T-helper 2 cell (primary cell): ENCODE data around the gene C22orf23.

Source experiments
- DNase-seq, 5 experiments: peaks; one replicate each; pipeline versions ENCODE4 v3.0.0 to v3.0.0-alpha.2; 2012 to 2022
- total RNA-seq, 2 donors: gene quantifications; one replicate each; lab custom pipeline; 2026; lab: John Stamatoyannopoulos, UW

The C22orf23 gene
- 0 to 0.13 reads per million in 2 donors for total RNA-seq

GRCh38 chr22:37953437-37954179 is at the start of gene C22orf23, which contains the start of gene POLR2F:
Gene C22orf23 (minus strand): TSS chr22:37953601. CDS start chr22:37953149, 452 bp downstream.
Gene POLR2F (plus strand): TSS chr22:37953699. CDS start chr22:37953788, 89 bp downstream.
- DNase-seq, result peak; percentile 91 to 96 (median 95)

- peak in 1 of 5 experiments; percentile 54 for DNase-seq
Measured at GRCh38 chr22:37999640-38000272, 46.4 kb upstream of the C22orf23 start.

- no peak for DNase-seq
Measured at GRCh38 chr22:37999236-37999635, 45.8 kb upstream of the C22orf23 start.

- no peak for DNase-seq
Measured at GRCh38 chr22:37998543-37998942, 45.1 kb upstream of the C22orf23 start.

GRCh38 chr22:37996515-37997246 is 43.3 kb upstream of the C22orf23 start:
- no peak for DNase-seq

- no peak for DNase-seq
Measured at GRCh38 chr22:37996079-37996478, 42.7 kb upstream of the C22orf23 start.

- DNase-seq, result no peak
Measured at GRCh38 chr22:37995460-37995859, 42.1 kb upstream of the C22orf23 start.

- no peak for DNase-seq
Measured at GRCh38 chr22:37994982-37995381, 41.6 kb upstream of the C22orf23 start.

- peak in 1 of 5 experiments; percentile 46 for DNase-seq
Measured at GRCh38 chr22:37994049-37994448, 40.6 kb upstream of the C22orf23 start.

- DNase-seq, result no peak
Measured at GRCh38 chr22:37991731-37992442, 38.5 kb upstream of the C22orf23 start.

GRCh38 chr22:37990862-37991261 is 37.5 kb upstream of the C22orf23 start:
- DNase-seq, result no peak

GRCh38 chr22:37990301-37990700 is 36.9 kb upstream of the C22orf23 start:
- no peak for DNase-seq

GRCh38 chr22:37989146-37990045 is 36.0 kb upstream of the C22orf23 start:
- no peak for DNase-seq

GRCh38 chr22:37986371-37986770 is 33.0 kb upstream of the C22orf23 start:
- no peak for DNase-seq

- no peak for DNase-seq
Measured at GRCh38 chr22:37985751-37986281, 32.4 kb upstream of the C22orf23 start.

GRCh38 chr22:37985050-37985585 is 31.7 kb upstream of the C22orf23 start:
- no peak for DNase-seq

- no peak for DNase-seq
Measured at GRCh38 chr22:37983860-37984791, 30.7 kb upstream of the C22orf23 start, which contains the start of gene SOX10. Gene SOX10 (minus strand): TSS chr22:37984555. CDS start chr22:37983784, 771 bp downstream.

- DNase-seq, result no peak
Measured at GRCh38 chr22:37982938-37983859, 29.8 kb upstream of the C22orf23 start.
